A549 (cell line): Measurements from ENCODE around the gene SLC22A23.

Experiments used
- CTCF ChIP-seq: fragments of >200 bp; sonication (Bioruptor Twin); formaldehyde crosslinking; IDR thresholded peaks from 3 replicates; pipeline ENCODE4 v1.5.1; 2016
- EP300 ChIP-seq, 2 experiments: fragments of >200 bp; sonication (Bioruptor Twin); formaldehyde crosslinking; IDR thresholded peaks; 2 replicates in 1 of 2; 3 replicates in 1 of 2; pipeline ENCODE4 v1.6.1; 2016 to 2017
- PHF8 ChIP-seq: fragments of 200-600 bp; sonication (generic); IDR thresholded peaks from 2 replicates; pipeline ENCODE4 v1.6.1; 2016; ENCODE audit warnings: low read depth, mild to moderate bottlenecking, antibody characterized with exemption, moderate library complexity, borderline replicate concordance
- POLR2A ChIP-seq: IDR thresholded peaks from 2 replicates; pipeline ENCODE4 v1.6.1; 2012; ENCODE audit warnings: mild to moderate bottlenecking, low read length
- RAD21 ChIP-seq, 2 experiments: fragments of >200 bp in 1 of 2; sonication (Bioruptor Twin) in 1 of 2; formaldehyde crosslinking in 1 of 2; IDR thresholded peaks in 1 of 2; conservative IDR thresholded peaks in 1 of 2; 2 replicates in 1 of 2; 3 replicates in 1 of 2; pipeline ENCODE4 v1.6.1; 2012 to 2018; ENCODE audit warnings: inconsistent platforms in 1 of 2

DNA sequence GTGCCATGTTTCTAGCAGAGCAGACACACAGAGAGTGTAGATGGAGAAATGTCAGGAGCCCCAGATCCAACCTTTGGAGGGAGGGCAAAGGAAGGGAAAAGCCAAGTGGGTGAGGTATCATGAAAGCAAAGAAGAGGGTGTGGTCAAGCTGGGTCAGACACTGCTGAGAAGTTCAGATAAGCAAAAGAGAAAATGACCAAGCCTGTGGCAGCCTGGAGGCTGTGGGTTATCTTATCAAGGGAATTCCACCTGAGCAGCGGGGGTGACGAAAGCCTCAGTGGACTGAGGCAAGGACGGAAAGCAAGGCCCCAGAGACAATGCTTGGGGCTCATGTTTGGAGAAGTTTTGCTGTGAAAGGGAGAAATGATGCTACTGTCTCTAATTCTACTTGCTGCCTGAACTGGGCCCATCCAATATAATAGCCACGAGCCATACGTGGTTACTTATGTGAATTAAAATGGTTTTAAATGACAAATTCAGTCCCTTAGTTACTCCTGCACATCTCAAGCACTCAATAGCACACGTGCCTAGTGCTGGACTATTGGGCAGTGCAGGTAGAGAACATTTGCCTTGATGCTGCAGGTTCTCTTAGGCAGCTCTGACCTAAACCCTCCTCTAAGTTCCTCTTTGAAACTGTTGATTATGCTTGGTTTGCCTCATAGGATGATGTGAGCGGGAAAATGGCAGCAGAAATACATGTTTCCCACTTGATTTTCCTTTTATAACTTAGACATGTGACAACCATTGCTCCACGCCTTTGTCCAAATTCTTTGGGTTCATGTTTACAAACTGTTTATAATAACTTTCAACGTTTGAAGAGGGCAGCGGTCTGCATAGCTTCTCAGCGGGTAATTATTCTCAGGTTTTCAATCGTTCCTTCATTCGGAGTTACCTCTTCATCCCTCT lies 63.7 kb downstream of the SLC22A23 start:
- TF ChIP-seq CTCF (no peak), POLR2A (no peak), EP300 (IDR thresholded peaks at IDR 0.05) (no peak), RAD21 (conservative IDR thresholded peaks at IDR 0.05 in 1 of 2, IDR thresholded peaks at IDR 0.05 in 1 of 2) (no peak), PHF8 (no peak)
